Sigmoid colon (tissue), 3 donors: Measurements from ENCODE around the gene PTTG2.

Experiments
- CTCF ChIP-seq, 4 experiments: fragments of 450-650 bp in 3 of 4; fragments of 200-600 bp in 1 of 4; IDR thresholded peaks; one replicate each; pipeline ENCODE4 v1.5.1; 2016 to 2019; ENCODE audit warnings: antibody characterized with exemption in 4 of 4, mild to moderate bottlenecking in 3 of 4, moderate library complexity in 2 of 4
- POLR2A ChIP-seq, 2 donors: fragments of 450-650 bp; IDR thresholded peaks; one replicate each; pipeline ENCODE4 v1.6.1; 2016; ENCODE audit warnings: antibody characterized with exemption in 2 of 2, mild to moderate bottlenecking in 2 of 2, moderate library complexity in 2 of 2

GRCh38 chr4:37982736-37983135 is 22.5 kb downstream of the PTTG2 start:
- TF ChIP-seq CTCF (IDR thresholded peaks at IDR 0.05): no peak
- no peak for TF ChIP-seq POLR2A (IDR thresholded peaks at IDR 0.05)
